Esophagus muscularis mucosa (tissue), 4 donors: ENCODE measurements around the gene CNOT3. TPM values are rescaled to one million over a fixed set of nuclear protein-coding genes. Genes with fewer than 3 reads are reported as not detected.
A peak's percentile ranks its signal among the peaks of the same experiment; 100 is the strongest.

Experiments
- DNase-seq: peaks from one replicate; pipeline ENCODE4 v3.0.0-alpha.2; 2017; ENCODE audit errors: extremely low spot score
- H3K27ac ChIP-seq, 4 donors: fragments of 200-600 bp; sonication (generic); replicated peaks in 1 of 4; 1 replicate in 3 of 4; 2 replicates in 1 of 4; pipeline ENCODE4 v1.5.1; 2016 to 2019; ENCODE audit warnings: mild to moderate bottlenecking in 1 of 4
- H3K27me3 ChIP-seq, 4 donors: fragments of 200-600 bp; sonication (generic); one replicate each; pipeline versions ENCODE4 v1.5.1 to v1.6.0; 2016 to 2019
- H3K36me3 ChIP-seq, 4 donors: fragments of 200-600 bp; sonication (generic); one replicate each; pipeline ENCODE4 v1.5.1; 2016 to 2019
- H3K4me1 ChIP-seq, 4 donors: fragments of 200-600 bp; sonication (generic); one replicate each; pipeline ENCODE4 v1.5.1; 2016 to 2019
- H3K4me3 ChIP-seq, 4 donors: fragments of 200-600 bp; sonication (generic); 1 replicate in 2 of 4; 2 replicates in 2 of 4; pipeline ENCODE4 v1.5.1; 2016 to 2019; ENCODE audit warnings: mild to moderate bottlenecking in 4 of 4, moderate library complexity in 1 of 4
- H3K9me3 ChIP-seq, 4 donors: fragments of 200-600 bp; sonication (generic); 1 replicate in 3 of 4; 2 replicates in 1 of 4; pipeline ENCODE4 v1.5.1; 2016 to 2019
- CTCF ChIP-seq, 3 experiments: fragments of 200-600 bp in 2 of 3; fragments of 450-650 bp in 1 of 3; sonication (generic) in 2 of 3; IDR thresholded peaks; one replicate each; pipeline ENCODE4 v1.5.1; 2017 to 2019; ENCODE audit warnings: antibody characterized with exemption in 3 of 3, mild to moderate bottlenecking in 2 of 3, moderate library complexity in 1 of 3
- EP300 ChIP-seq: sonication (generic); formaldehyde crosslinking; IDR thresholded peaks from one replicate; pipeline ENCODE4 v1.6.1; 2017; ENCODE audit warnings: antibody characterized with exemption
- POLR2A ChIP-seq: fragments of 450-650 bp; IDR thresholded peaks from one replicate; pipeline ENCODE4 v1.6.1; 2017; ENCODE audit warnings: antibody characterized with exemption, moderate library complexity, mild to moderate bottlenecking, low read depth
- POLR2AphosphoS5 ChIP-seq, 2 donors: sonication (generic); formaldehyde crosslinking; IDR thresholded peaks; one replicate each; pipeline ENCODE4 v1.6.1; 2017; ENCODE audit warnings: antibody characterized with exemption in 2 of 2
- WGBS: methylation state at CpG from one replicate; pipeline ENCODE4 v1.1.5; 2018; 5-methylcytosine and 5-hydroxymethylcytosine counted together
- intact Hi-C: fragments of 100-400 bp; cut with DNase I; formaldehyde crosslinking; loops from one replicate; pipeline ENCODE4 v1.15.1; 2023
- total RNA-seq, 4 donors: library from RNA; depleted of rRNA; stranded (reverse); fragments of >200 nt; gene quantifications; one replicate each; pipeline versions ENCODE4 v1.1.0 to v1.2.1, GENCODE V29; 2016

CNOT3 gene
- total RNA-seq, 4 donors from 2014 or later, result 15.1 to 25.3 (median 21.1) TPM

- H3K36me3 ChIP-seq, result peaks cover 93 to 100% (median 100%) of the 10 kb centered on the region in 4 donors
- TF ChIP-seq POLR2A (no peak), POLR2AphosphoS5 (IDR thresholded peaks at IDR 0.05) (no peak), CTCF (IDR thresholded peaks at IDR 0.05) (no peak), EP300 (no peak)
- no peak overlapping the region for H3K27ac ChIP-seq
- H3K9me3 ChIP-seq, result no peaks in the 10 kb centered on the region
- H3K27me3 ChIP-seq, result no peaks in the 10 kb centered on the region
- intact Hi-C loops, result no loop called here
- WGBS, result 86% methylated on average over 21 of the region's 23 CpGs
- DNase-seq, result no peak
- H3K4me3 ChIP-seq, result no peak overlapping the region
- peaks cover 11 to 35% (median 29%) of the 10 kb centered on the region in 4 donors for H3K4me1 ChIP-seq
Measured at GRCh38 chr19:54151362-54152035, 13.9 kb downstream of the CNOT3 start.

GRCh38 chr19:54152267-54152666 is 14.7 kb downstream of the CNOT3 start:
- Histone ChIP-seq H3K4me1 (peaks cover 7 to 27% (median 22%) of the 10 kb centered on the region in 4 donors), H3K27ac (no peak overlapping the region), H3K27me3 (no peaks in the 10 kb centered on the region), H3K36me3 (peaks cover 93 to 100% (median 100%) of the 10 kb centered on the region in 4 donors), H3K4me3 (no peak overlapping the region), H3K9me3 (no peaks in the 10 kb centered on the region)
- no peak for DNase-seq
- no peak for TF ChIP-seq POLR2A
- TF ChIP-seq POLR2AphosphoS5 (IDR thresholded peaks at IDR 0.05), result peak in 1 of 2 donors; percentile 27
- 92% methylated on average over 7 of the region's 12 CpGs for WGBS
- intact Hi-C loops, result no loop called here

- intact Hi-C loops, result no loop called here
- Histone ChIP-seq H3K4me3 (no peak overlapping the region), H3K9me3 (no peaks in the 10 kb centered on the region), H3K27me3 (no peaks in the 10 kb centered on the region), H3K36me3 (peaks cover 91 to 100% (median 100%) of the 10 kb centered on the region in 4 donors), H3K27ac (peak overlapping the region; percentile 25 to 52 (median 44)), H3K4me1 (peaks cover 5 to 26% (median 20%) of the 10 kb centered on the region in 4 donors)
- no peak for DNase-seq
- TF ChIP-seq POLR2AphosphoS5 (IDR thresholded peaks at IDR 0.05), result no peak
- TF ChIP-seq POLR2A, result no peak
- no peak for TF ChIP-seq CTCF (IDR thresholded peaks at IDR 0.05)
- TF ChIP-seq EP300, result no peak
- 83% methylated on average over 25 of the region's 25 CpGs for WGBS
Measured at GRCh38 chr19:54152878-54153524, 15.4 kb downstream of the CNOT3 start.

GRCh38 chr19:54153731-54154326 is 16.3 kb downstream of the CNOT3 start:
- no peaks in the 10 kb centered on the region for H3K27me3 ChIP-seq
- no peak for DNase-seq
- H3K36me3 ChIP-seq, result peaks cover 86 to 96% (median 94%) of the 10 kb centered on the region in 4 donors
- no peaks in the 10 kb centered on the region for H3K9me3 ChIP-seq
- WGBS, result 70% methylated on average over 8 of the region's 10 CpGs
- peak overlapping the region in 3 of 4 donors; percentile 15 to 45 (median 25) for H3K27ac ChIP-seq
- no peak overlapping the region for H3K4me3 ChIP-seq
- intact Hi-C loops, result no loop called here
- TF ChIP-seq POLR2AphosphoS5 (IDR thresholded peaks at IDR 0.05) (no peak), POLR2A (no peak), CTCF (IDR thresholded peaks at IDR 0.05) (no peak), EP300 (no peak)
- peaks cover 9 to 27% (median 23%) of the 10 kb centered on the region in 4 donors for H3K4me1 ChIP-seq
